Liver (tissue), 9 donors: ENCODE results near the gene TEX30. TPM values are rescaled to one million over a fixed set of nuclear protein-coding genes. Genes with fewer than 3 reads are reported as not detected.
A peak's percentile ranks its signal among the peaks of the same experiment; 100 is the strongest.

ENCODE experiments used
- DNase-seq: peaks from one replicate; pipeline ENCODE4 v3.0.0-alpha.2; 2017; ENCODE audit warnings: low spot score
- H3K27ac ChIP-seq, 2 donors: one replicate each; pipeline ENCODE4 v1.7.0; 2013; ENCODE audit warnings: inconsistent platforms in 2 of 2, low read length in 2 of 2, control low read depth in 1 of 2, low read depth in 1 of 2, mild to moderate bottlenecking in 1 of 2
- H3K27me3 ChIP-seq, 4 donors: one replicate each; pipeline versions ENCODE4 v1.6.1 to v1.7.0; 2013; ENCODE audit warnings: low read length in 3 of 4, inconsistent platforms in 1 of 4, mild to moderate bottlenecking in 1 of 4, moderate library complexity in 1 of 4; ENCODE audit not compliant: control insufficient read depth in 4 of 4, insufficient read depth in 4 of 4
- H3K36me3 ChIP-seq, 4 donors: one replicate each; pipeline versions ENCODE4 v1.6.1 to v1.7.0; 2013; ENCODE audit warnings: low read length in 3 of 4, mild to moderate bottlenecking in 3 of 4, low read depth in 1 of 4, moderate library complexity in 1 of 4; ENCODE audit not compliant: control insufficient read depth in 4 of 4, insufficient read depth in 3 of 4
- H3K4me1 ChIP-seq, 4 donors: one replicate each; pipeline versions ENCODE4 v1.6.1 to v1.7.0; 2013; ENCODE audit warnings: low read length in 3 of 4, mild to moderate bottlenecking in 3 of 4, moderate library complexity in 1 of 4; ENCODE audit not compliant: control insufficient read depth in 4 of 4, insufficient read depth in 4 of 4
- H3K4me3 ChIP-seq, 3 donors: one replicate each; pipeline versions ENCODE4 v1.6.1 to v1.7.0; 2013; ENCODE audit warnings: low read length in 3 of 3, control low read depth in 1 of 3, low read depth in 1 of 3, mild to moderate bottlenecking in 1 of 3
- H3K9ac ChIP-seq, 2 donors: one replicate each; pipeline ENCODE4 v1.7.0; 2013; ENCODE audit warnings: low read length in 2 of 2, mild to moderate bottlenecking in 2 of 2, moderate library complexity in 2 of 2, control low read depth in 1 of 2, low read depth in 1 of 2
- H3K9me3 ChIP-seq, 4 donors: one replicate each; pipeline versions ENCODE4 v1.6.1 to v1.7.0; 2013; ENCODE audit warnings: low read length in 3 of 4; ENCODE audit not compliant: control insufficient read depth in 4 of 4
- ATF3 ChIP-seq: IDR thresholded peaks from 2 replicates; pipeline ENCODE4 v1.6.1; 2016; ENCODE audit warnings: antibody characterized with exemption
- CTCF ChIP-seq: fragments of 150-350 bp; IDR thresholded peaks from 2 replicates; pipeline ENCODE4 v1.5.1; 2017; ENCODE audit warnings: improper control_type of control experiment, low read depth, low read length; ENCODE audit not compliant: missing input control
- EGR1 ChIP-seq, 2 donors: IDR thresholded peaks; 2 replicates each; pipeline ENCODE4 v1.6.1; 2016 to 2018; ENCODE audit warnings: antibody characterized with exemption in 2 of 2, low read depth in 2 of 2
- FOXA1 ChIP-seq: IDR thresholded peaks from 2 replicates; pipeline ENCODE4 v1.6.1; 2016; ENCODE audit warnings: antibody characterized with exemption
- FOXA2 ChIP-seq: IDR thresholded peaks from 2 replicates; pipeline ENCODE4 v1.6.1; 2016; ENCODE audit warnings: antibody characterized with exemption
- GABPA ChIP-seq, 2 donors: IDR thresholded peaks in 1 of 2; conservative IDR thresholded peaks in 1 of 2; 2 replicates each; pipeline ENCODE4 v1.6.1; 2016; ENCODE audit warnings: antibody characterized with exemption in 2 of 2, mild to moderate bottlenecking in 1 of 2, moderate library complexity in 1 of 2
- HNF4A ChIP-seq, 2 donors: conservative IDR thresholded peaks; 2 replicates each; pipeline ENCODE4 v1.6.1; 2016; ENCODE audit warnings: antibody characterized with exemption in 2 of 2, mild to moderate bottlenecking in 2 of 2
- HNF4G ChIP-seq: IDR thresholded peaks from 2 replicates; pipeline ENCODE4 v1.6.1; 2016; ENCODE audit warnings: antibody characterized with exemption
- JUND ChIP-seq, 2 donors: IDR thresholded peaks; 2 replicates each; pipeline ENCODE4 v1.6.1; 2016; ENCODE audit warnings: antibody characterized with exemption in 2 of 2
- MAX ChIP-seq: IDR thresholded peaks from 2 replicates; pipeline ENCODE4 v1.6.1; 2016; ENCODE audit warnings: antibody characterized with exemption
- NR2F2 ChIP-seq: IDR thresholded peaks from 2 replicates; pipeline ENCODE4 v1.6.1; 2016; ENCODE audit warnings: antibody characterized with exemption
- RAD21 ChIP-seq, 2 donors: IDR thresholded peaks; 2 replicates each; pipeline ENCODE4 v1.6.1; 2016; ENCODE audit warnings: antibody characterized with exemption in 2 of 2, mild to moderate bottlenecking in 2 of 2
- REST ChIP-seq: IDR thresholded peaks from 2 replicates; pipeline ENCODE4 v1.6.1; 2016; ENCODE audit warnings: antibody characterized with exemption, mild to moderate bottlenecking
- RXRA ChIP-seq, 2 donors: IDR thresholded peaks; 2 replicates each; pipeline ENCODE4 v1.6.1; 2017 to 2018; ENCODE audit warnings: antibody characterized with exemption in 2 of 2, mild to moderate bottlenecking in 1 of 2
- SP1 ChIP-seq: IDR thresholded peaks from 2 replicates; pipeline ENCODE4 v1.6.1; 2018; ENCODE audit warnings: antibody characterized with exemption, mild to moderate bottlenecking
- TAF1 ChIP-seq: conservative IDR thresholded peaks from 2 replicates; pipeline ENCODE4 v1.6.1; 2016; ENCODE audit warnings: antibody characterized with exemption, mild to moderate bottlenecking
- YY1 ChIP-seq: IDR thresholded peaks from 2 replicates; pipeline ENCODE4 v1.6.1; 2016; ENCODE audit warnings: antibody characterized with exemption, mild to moderate bottlenecking
- ZBTB33 ChIP-seq: IDR thresholded peaks from 2 replicates; pipeline ENCODE4 v1.6.1; 2016; ENCODE audit warnings: antibody characterized with exemption
- WGBS: extraction: QIAGEN DNeasy Blood & Tissue Kit; methylation state at CpG from one replicate; pipeline ENCODE4 v1.1.7; 2013; 5-methylcytosine and 5-hydroxymethylcytosine counted together
- polyA plus RNA-seq, 2 donors: library from polyadenylated mRNA; stranded (reverse) in 1 of 2; unstranded in 1 of 2; fragments of 200-250 nt in 1 of 2; fragments of >200 nt in 1 of 2; fragmentation: Nextera tagmentation in 1 of 2; extraction: Ambion mirVana in 1 of 2; gene quantifications; one replicate each; pipeline versions ENCODE4 v1.2.1 to v1.2.3, GENCODE V29; 2013 to 2015
- total RNA-seq, 2 donors: library from RNA; depleted of rRNA; stranded (reverse); fragments of >200 nt; gene quantifications; one replicate each; pipeline ENCODE4 v1.2.3, GENCODE V29; 2014
- donor health status: healthy.
- donor health status: healthy.
- donor health status: healthy.
- donor health status: healthy.
- donor health status: healthy.

Gene TEX30
- total and polyA plus RNA-seq, 4 donors: 9.9 to 28.2 (median 12.2) TPM

GRCh38 chr13:102793611-102794355, 20.2 kb upstream of the TEX30 start:
- Histone ChIP-seq H3K36me3 (no peaks in the 10 kb centered on the region), H3K9me3 (no peaks in the 10 kb centered on the region), H3K9ac (no peak overlapping the region), H3K27me3 (no peaks in the 10 kb centered on the region), H3K4me3 (no peak overlapping the region), H3K4me1 (peaks cover 0 to 15% (median 12%) of the 10 kb centered on the region in 4 donors), H3K27ac (no peak overlapping the region)
- 87% methylated on average over 9 of the region's 9 CpGs for WGBS
- no peak for DNase-seq
- TF ChIP-seq ZBTB33 (no peak), HNF4G (no peak), YY1 (no peak), JUND (IDR thresholded peaks at IDR 0.05) (no peak), FOXA2 (no peak), NR2F2 (no peak), SP1 (no peak), EGR1 (IDR thresholded peaks at IDR 0.05; ENCODE audit: low read depth in 2 of 2) (no peak), FOXA1 (no peak), TAF1 (no peak)

- TF ChIP-seq RXRA (IDR thresholded peaks at IDR 0.05) (no peak), JUND (IDR thresholded peaks at IDR 0.05) (no peak), GABPA (IDR thresholded peaks at IDR 0.05 in 1 of 2, conservative IDR thresholded peaks at IDR 0.05 in 1 of 2) (no peak), NR2F2 (no peak), ATF3 (no peak), EGR1 (IDR thresholded peaks at IDR 0.05; ENCODE audit: low read depth in 2 of 2) (no peak)
- H3K9ac ChIP-seq: no peak overlapping the region
- no peaks in the 10 kb centered on the region for H3K9me3 ChIP-seq
- H3K27me3 ChIP-seq: no peaks in the 10 kb centered on the region
- H3K36me3 ChIP-seq: no peaks in the 10 kb centered on the region
- no peak for DNase-seq
- H3K4me3 ChIP-seq: no peak overlapping the region
- H3K4me1 ChIP-seq: peaks cover 0 to 11% (median 6%) of the 10 kb centered on the region in 4 donors
- H3K27ac ChIP-seq: no peak overlapping the region
- WGBS: 88% methylated on average over 1 of the region's 1 CpG
These were observed 18.8 kb upstream of the TEX30 start for GRCh38 chr13:102792396-102792795.

GRCh38 chr13:102788683-102789082, 15.1 kb upstream of the TEX30 start:
- Histone ChIP-seq H3K9ac (no peak overlapping the region), H3K36me3 (no peaks in the 10 kb centered on the region), H3K27me3 (no peaks in the 10 kb centered on the region), H3K27ac (peak overlapping the region; percentile 70 to 90), H3K4me3 (no peak overlapping the region), H3K4me1 (peaks cover 1 to 29% (median 22%) of the 10 kb centered on the region in 4 donors), H3K9me3 (no peaks in the 10 kb centered on the region)
- 43% methylated on average over 8 of the region's 8 CpGs for WGBS
- no peak for DNase-seq
- peak; percentile 62 for TF ChIP-seq FOXA1
- peak; percentile 54 to 69 for TF ChIP-seq RAD21 (IDR thresholded peaks at IDR 0.05)
- TF ChIP-seq REST: peak; percentile 84
- peak; percentile 92 to 97 for TF ChIP-seq RXRA (IDR thresholded peaks at IDR 0.05)
- peak; percentile 86 for TF ChIP-seq HNF4G
- TF ChIP-seq TAF1: peak; percentile 68
- peak; percentile 97 for TF ChIP-seq SP1
- peak in 1 of 2 donors; percentile 52 for TF ChIP-seq GABPA (IDR thresholded peaks at IDR 0.05 in 1 of 2, conservative IDR thresholded peaks at IDR 0.05 in 1 of 2)
- peak; percentile 51 to 80 for TF ChIP-seq JUND (IDR thresholded peaks at IDR 0.05)
- TF ChIP-seq EGR1 (IDR thresholded peaks at IDR 0.05; ENCODE audit: low read depth in 2 of 2): peak in 1 of 2 donors; percentile 70
- peak; percentile 80 for TF ChIP-seq MAX
- no peak for TF ChIP-seq NR2F2
- TF ChIP-seq ATF3: peak; percentile 15
- peak; percentile 80 for TF ChIP-seq YY1
- TF ChIP-seq FOXA2: peak; percentile 48
- TF ChIP-seq HNF4A (conservative IDR thresholded peaks at IDR 0.05): peak; percentile 94 to 95
- no peak for TF ChIP-seq CTCF
